Measurements from ENCODE around the gene SLC10A3. TPM values are rescaled to one million over a fixed set of nuclear protein-coding genes. Genes with fewer than 3 reads are reported as not detected.

Gene SLC10A3
- polyA plus RNA-seq, 1 of the 3 experiments (the other 2 are of a cell fraction) = 29.7 TPM

DNA sequence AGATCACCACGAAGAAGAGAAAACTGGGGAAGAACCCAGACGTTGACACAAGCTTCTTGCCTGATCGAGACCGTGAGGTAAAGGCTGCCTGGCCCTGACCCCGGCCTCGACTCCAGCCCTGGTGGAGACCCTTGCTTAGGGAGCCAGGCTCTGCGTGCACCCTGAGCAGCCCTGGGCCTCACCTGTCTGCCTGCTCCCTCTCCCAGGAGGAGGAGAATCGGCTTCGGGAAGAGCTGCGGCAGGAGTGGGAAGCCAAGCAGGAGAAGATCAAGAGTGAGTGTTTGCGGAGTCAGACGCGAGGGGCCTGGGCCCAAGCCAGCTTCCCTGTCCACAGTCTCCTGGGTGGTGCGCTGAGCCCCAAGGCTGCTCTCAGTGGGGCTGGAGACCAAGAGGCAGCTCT, 41.9 kb downstream of the SLC10A3 start:
- 63% methylated on average over 9 of the region's 14 CpGs for WGBS (ENCODE audit: low lambda C conversion rate)

More for the DNA sequence above, 41.9 kb downstream of the SLC10A3 start:
- peaks cover 0 to 2% of the 10 kb centered on the region in 2 experiments for H3K36me3 ChIP-seq (replicated peaks in 1 of 2; ENCODE audit: control insufficient read depth in 1 of 2, insufficient read depth in 2 of 2, low read length in 1 of 2)
- POLR2A ChIA-PET = no interaction called here
- no peak overlapping the region for H2AFZ ChIP-seq (ENCODE audit: low read depth)
- H3K9ac ChIP-seq = no peak overlapping the region
- 0 out of 2 replicates have a peak, but pooled peaks cover 5% of the 10 kb centered on the region for H4K20me1 ChIP-seq (ENCODE audit: insufficient read depth)
- no peaks in the 10 kb centered on the region for H3K9me3 ChIP-seq
- no peak overlapping the region for H3K4me3 ChIP-seq (ENCODE audit: low read depth in 2 of 2, low read length in 1 of 2)
- no peak overlapping the region for H3K27ac ChIP-seq (ENCODE audit: low read depth in 2 of 2, low read length in 1 of 2)
- H3K4me2 ChIP-seq = no peak overlapping the region
- peaks cover 23% of the 10 kb centered on the region for H3K27me3 ChIP-seq (ENCODE audit: insufficient read depth)
- H3K79me2 ChIP-seq (ENCODE audit: insufficient read depth) = peaks cover 20% of the 10 kb centered on the region
- no peak for DNase-seq
- no peaks in the 10 kb centered on the region for H3K9me2 ChIP-seq
- CTCF ChIA-PET = no interaction called here
- H3F3A ChIP-seq (replicated peaks; ENCODE audit: insufficient read depth) = peaks cover under 1% of the 10 kb centered on the region
- TF ChIP-seq JUND (IDR thresholded peaks at IDR 0.05) (no peak), GABPA (IDR thresholded peaks at IDR 0.05; ENCODE audit: low read depth) (no peak), RFX5 (IDR thresholded peaks at IDR 0.05; ENCODE audit: low read length) (no peak), POLR2AphosphoS5 (IDR thresholded peaks at IDR 0.05; ENCODE audit: low read depth, low read length) (no peak), EP300 (IDR thresholded peaks at IDR 0.05; ENCODE audit: borderline replicate concordance in 1 of 2, low read depth in 1 of 2, low read length in 1 of 2) (no peak), TAF1 (IDR thresholded peaks at IDR 0.05; ENCODE audit: borderline replicate concordance, low read depth, low read length) (no peak)
- TF ChIP-seq, protein P1, sequence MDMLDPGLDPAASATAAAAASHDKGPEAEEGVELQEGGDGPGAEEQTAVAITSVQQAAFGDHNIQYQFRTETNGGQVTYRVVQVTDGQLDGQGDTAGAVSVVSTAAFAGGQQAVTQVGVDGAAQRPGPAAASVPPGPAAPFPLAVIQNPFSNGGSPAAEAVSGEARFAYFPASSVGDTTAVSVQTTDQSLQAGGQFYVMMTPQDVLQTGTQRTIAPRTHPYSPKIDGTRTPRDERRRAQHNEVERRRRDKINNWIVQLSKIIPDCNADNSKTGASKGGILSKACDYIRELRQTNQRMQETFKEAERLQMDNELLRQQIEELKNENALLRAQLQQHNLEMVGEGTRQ (IDR thresholded peaks at IDR 0.05; ENCODE audit: borderline replicate concordance, low read depth, low read length) = no peak
- TF ChIP-seq, protein P2, sequence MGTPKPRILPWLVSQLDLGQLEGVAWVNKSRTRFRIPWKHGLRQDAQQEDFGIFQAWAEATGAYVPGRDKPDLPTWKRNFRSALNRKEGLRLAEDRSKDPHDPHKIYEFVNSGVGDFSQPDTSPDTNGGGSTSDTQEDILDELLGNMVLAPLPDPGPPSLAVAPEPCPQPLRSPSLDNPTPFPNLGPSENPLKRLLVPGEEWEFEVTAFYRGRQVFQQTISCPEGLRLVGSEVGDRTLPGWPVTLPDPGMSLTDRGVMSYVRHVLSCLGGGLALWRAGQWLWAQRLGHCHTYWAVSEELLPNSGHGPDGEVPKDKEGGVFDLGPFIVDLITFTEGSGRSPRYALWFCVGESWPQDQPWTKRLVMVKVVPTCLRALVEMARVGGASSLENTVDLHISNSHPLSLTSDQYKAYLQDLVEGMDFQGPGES (IDR thresholded peaks at IDR 0.05; ENCODE audit: low read depth, low read length) = no peak
- TF ChIP-seq, protein P3, sequence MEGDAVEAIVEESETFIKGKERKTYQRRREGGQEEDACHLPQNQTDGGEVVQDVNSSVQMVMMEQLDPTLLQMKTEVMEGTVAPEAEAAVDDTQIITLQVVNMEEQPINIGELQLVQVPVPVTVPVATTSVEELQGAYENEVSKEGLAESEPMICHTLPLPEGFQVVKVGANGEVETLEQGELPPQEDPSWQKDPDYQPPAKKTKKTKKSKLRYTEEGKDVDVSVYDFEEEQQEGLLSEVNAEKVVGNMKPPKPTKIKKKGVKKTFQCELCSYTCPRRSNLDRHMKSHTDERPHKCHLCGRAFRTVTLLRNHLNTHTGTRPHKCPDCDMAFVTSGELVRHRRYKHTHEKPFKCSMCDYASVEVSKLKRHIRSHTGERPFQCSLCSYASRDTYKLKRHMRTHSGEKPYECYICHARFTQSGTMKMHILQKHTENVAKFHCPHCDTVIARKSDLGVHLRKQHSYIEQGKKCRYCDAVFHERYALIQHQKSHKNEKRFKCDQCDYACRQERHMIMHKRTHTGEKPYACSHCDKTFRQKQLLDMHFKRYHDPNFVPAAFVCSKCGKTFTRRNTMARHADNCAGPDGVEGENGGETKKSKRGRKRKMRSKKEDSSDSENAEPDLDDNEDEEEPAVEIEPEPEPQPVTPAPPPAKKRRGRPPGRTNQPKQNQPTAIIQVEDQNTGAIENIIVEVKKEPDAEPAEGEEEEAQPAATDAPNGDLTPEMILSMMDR (IDR thresholded peaks at IDR 0.05) = no peak
- TF ChIP-seq, protein P4, sequence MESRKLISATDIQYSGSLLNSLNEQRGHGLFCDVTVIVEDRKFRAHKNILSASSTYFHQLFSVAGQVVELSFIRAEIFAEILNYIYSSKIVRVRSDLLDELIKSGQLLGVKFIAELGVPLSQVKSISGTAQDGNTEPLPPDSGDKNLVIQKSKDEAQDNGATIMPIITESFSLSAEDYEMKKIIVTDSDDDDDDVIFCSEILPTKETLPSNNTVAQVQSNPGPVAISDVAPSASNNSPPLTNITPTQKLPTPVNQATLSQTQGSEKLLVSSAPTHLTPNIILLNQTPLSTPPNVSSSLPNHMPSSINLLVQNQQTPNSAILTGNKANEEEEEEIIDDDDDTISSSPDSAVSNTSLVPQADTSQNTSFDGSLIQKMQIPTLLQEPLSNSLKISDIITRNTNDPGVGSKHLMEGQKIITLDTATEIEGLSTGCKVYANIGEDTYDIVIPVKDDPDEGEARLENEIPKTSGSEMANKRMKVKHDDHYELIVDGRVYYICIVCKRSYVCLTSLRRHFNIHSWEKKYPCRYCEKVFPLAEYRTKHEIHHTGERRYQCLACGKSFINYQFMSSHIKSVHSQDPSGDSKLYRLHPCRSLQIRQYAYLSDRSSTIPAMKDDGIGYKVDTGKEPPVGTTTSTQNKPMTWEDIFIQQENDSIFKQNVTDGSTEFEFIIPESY (IDR thresholded peaks at IDR 0.05; ENCODE audit: borderline replicate concordance, low read depth) = no peak
- peaks cover 0 to 13% of the 10 kb centered on the region in 2 experiments; a peak in 1 of 4 replicates for H3K4me1 ChIP-seq (ENCODE audit: control insufficient read depth in 1 of 2, insufficient read depth in 2 of 2, low read depth in 1 of 2, low read length in 1 of 2)
